HepG2 (cell line): ENCODE results near the gene CHMP6. TPM values are rescaled to one million over a fixed set of nuclear protein-coding genes. Genes with fewer than 3 reads are reported as not detected.

Experiments
- AGO2 ChIP-seq: fragments of 200-400 bp; formaldehyde crosslinking; optimal IDR thresholded peaks from 2 replicates; pipeline ENCODE3; 2017; ENCODE audit warnings: mild to moderate bottlenecking, low read depth, low read length, moderate library complexity
- ARNTL ChIP-seq: sonication (generic); formaldehyde crosslinking; IDR thresholded peaks from 2 replicates; pipeline ENCODE4 v1.4.0; 2020; ENCODE audit warnings: mild to moderate bottlenecking, missing genetic modification reagents
- HIVEP1 ChIP-seq: sonication (generic); formaldehyde crosslinking; IDR thresholded peaks from 2 replicates; pipeline ENCODE4 v1.4.0; 2020; ENCODE audit warnings: mild to moderate bottlenecking, missing genetic modification reagents
- HOXA9 ChIP-seq: sonication (generic); formaldehyde crosslinking; IDR thresholded peaks from 2 replicates; pipeline ENCODE4 v1.8.1; 2022; ENCODE audit warnings: missing genetic modification reagents, mild to moderate bottlenecking, moderate library complexity, borderline replicate concordance
- KLF12 ChIP-seq: sonication (generic); formaldehyde crosslinking; IDR thresholded peaks from 2 replicates; pipeline ENCODE4 v1.4.0; 2020; ENCODE audit warnings: missing genetic modification reagents, borderline replicate concordance
- MTA3 ChIP-seq: sonication (generic); formaldehyde crosslinking; IDR thresholded peaks from 2 replicates; pipeline ENCODE4 v1.4.0; 2020; ENCODE audit warnings: missing genetic modification reagents
- MXD4 ChIP-seq: IDR thresholded peaks from 2 replicates; pipeline ENCODE4 v1.6.1; 2016; ENCODE audit warnings: mild to moderate bottlenecking, missing biosample characterization, missing genetic modification reagents
- NBN ChIP-seq: fragments of 450-650 bp; conservative IDR thresholded peaks from 2 replicates; pipeline ENCODE4 v1.6.1; 2017
- NKX3-1 ChIP-seq: sonication (generic); formaldehyde crosslinking; IDR thresholded peaks from 2 replicates; pipeline ENCODE4 v1.5.0; 2020; ENCODE audit warnings: missing genetic modification reagents
- PHB2 ChIP-seq: fragments of 450-650 bp; IDR thresholded peaks from 2 replicates; pipeline ENCODE4 v1.6.1; 2018; ENCODE audit not compliant: partially characterized antibody
- PITX1 ChIP-seq: sonication (generic); formaldehyde crosslinking; IDR thresholded peaks from 2 replicates; pipeline ENCODE4 v1.5.1; 2020; ENCODE audit warnings: mild to moderate bottlenecking, missing genetic modification reagents
- SUZ12 ChIP-seq: fragments of 150-350 bp; IDR thresholded peaks from 2 replicates; pipeline ENCODE4 v1.6.1; 2014; ENCODE audit warnings: low read depth, low read length
- YY1 ChIP-seq: IDR thresholded peaks from 2 replicates; pipeline ENCODE4 v1.6.1; 2011; ENCODE audit warnings: low read length, low read depth, moderate library complexity, mild to moderate bottlenecking; ENCODE audit not compliant: insufficient read depth, insufficient replicate concordance
- ZBTB20 ChIP-seq: sonication (generic); formaldehyde crosslinking; IDR thresholded peaks from 2 replicates; pipeline ENCODE4 v1.8.1; 2023; ENCODE audit warnings: missing genetic modification reagents, low read depth, mild to moderate bottlenecking, borderline replicate concordance
- ZBTB8A ChIP-seq: sonication (generic); formaldehyde crosslinking; IDR thresholded peaks from 2 replicates; pipeline ENCODE4 v1.4.0; 2020; ENCODE audit warnings: mild to moderate bottlenecking, low read depth, missing genetic modification reagents, borderline replicate concordance
- ZNF563 ChIP-seq: sonication (generic); formaldehyde crosslinking; IDR thresholded peaks from 2 replicates; pipeline ENCODE4 v1.8.0; 2022; ENCODE audit warnings: mild to moderate bottlenecking, moderate library complexity, missing genetic modification reagents
- ZNF572 ChIP-seq: sonication (generic); formaldehyde crosslinking; IDR thresholded peaks from 2 replicates; pipeline ENCODE4 v1.5.1; 2020; ENCODE audit warnings: mild to moderate bottlenecking, missing genetic modification reagents
- ZNF773 ChIP-seq: sonication (generic); formaldehyde crosslinking; IDR thresholded peaks from 2 replicates; pipeline ENCODE4 v1.4.0; 2020; ENCODE audit warnings: missing genetic modification reagents, borderline replicate concordance
- polyA plus RNA-seq, 8 experiments: library from polyadenylated mRNA; depleted of rRNA in 3 of 8; stranded (reverse) in 7 of 8; unstranded in 1 of 8; fragments of >200 nt; fragmentation: Illumina TruSeq in 4 of 8; extraction: Trizol in 4 of 8; gene quantifications; 2 replicates each; pipeline versions ENCODE4 v1.2.1 to v1.2.3, GENCODE V29; 2011 to 2016; ENCODE audit warnings: low read depth in 4 of 8, missing spikeins in 1 of 8, mixed read lengths in 1 of 8; ENCODE audit not compliant: insufficient read depth in 1 of 8
- total RNA-seq, 5 experiments: library from RNA; depleted of rRNA; stranded (reverse); fragments of >200 nt; fragmentation: Illumina TruSeq; extraction: Trizol; gene quantifications; 2 replicates each; pipeline ENCODE4 v1.2.3, GENCODE V29; 2016; ENCODE audit warnings: low read depth in 1 of 5
- TF ChIP-seq, protein P1 (sequence below): sonication (generic); formaldehyde crosslinking; IDR thresholded peaks from 2 replicates; pipeline ENCODE4 v1.5.0; 2020; ENCODE audit warnings: missing genetic modification reagents
- TF ChIP-seq, protein P2 (sequence below): sonication (generic); formaldehyde crosslinking; IDR thresholded peaks from 2 replicates; pipeline ENCODE4 v1.9.0; 2021; ENCODE audit warnings: missing genetic modification reagents, borderline replicate concordance
- TF ChIP-seq, protein P3 (sequence below): sonication (generic); formaldehyde crosslinking; IDR thresholded peaks from 2 replicates; pipeline ENCODE4 v1.4.0; 2020; ENCODE audit warnings: mild to moderate bottlenecking, missing genetic modification reagents
- TF ChIP-seq, protein P4 (sequence below): sonication (generic); formaldehyde crosslinking; IDR thresholded peaks from 2 replicates; pipeline ENCODE4 v1.4.0; 2020; ENCODE audit warnings: missing genetic modification reagents; ENCODE audit errors: not compliant biosample characterization

Gene CHMP6
- total and polyA plus RNA-seq, 2 of the 13 experiments (the other 11 are each of a cell fraction or from before 2014, with no cell fraction given) = 11.1 to 24.2 TPM

DNA sequence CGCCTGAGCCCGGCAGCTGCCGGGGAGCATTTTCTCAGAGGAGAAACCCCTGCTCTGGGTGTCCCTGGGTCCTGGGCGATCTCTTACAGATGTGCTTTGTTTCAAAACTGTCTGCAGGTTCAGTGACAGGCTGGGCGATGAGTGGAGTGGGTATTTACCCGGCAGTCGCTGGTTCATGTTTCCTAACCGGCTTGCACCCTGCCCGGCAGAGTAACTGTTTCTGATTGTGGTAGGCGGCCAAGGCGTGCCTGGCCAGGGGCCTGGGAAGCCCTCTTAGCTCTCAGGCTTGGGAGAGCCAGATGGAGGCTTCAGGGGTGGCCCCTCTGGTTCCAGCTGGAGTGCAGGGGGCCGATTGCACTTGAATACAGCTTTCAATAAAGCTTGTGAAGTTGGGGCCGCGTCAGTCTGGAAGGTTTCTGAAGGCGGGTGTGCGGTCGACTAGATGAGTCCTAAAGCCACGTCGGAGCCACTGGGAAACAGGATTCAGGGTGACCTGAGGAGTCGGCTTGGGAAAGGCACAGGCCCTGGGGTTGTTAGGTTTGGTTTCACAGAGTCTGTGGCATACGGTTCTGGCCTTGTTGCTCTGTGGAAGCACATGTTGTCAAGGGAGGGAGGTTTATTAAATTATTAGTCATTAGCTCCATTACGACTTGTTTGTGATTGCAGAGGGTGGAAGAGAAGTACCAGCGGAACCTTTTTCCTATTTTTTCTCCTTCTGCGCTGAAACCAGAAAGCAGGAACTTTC is 44.7 kb downstream of the CHMP6 start (continued):
- TF ChIP-seq, protein P1, sequence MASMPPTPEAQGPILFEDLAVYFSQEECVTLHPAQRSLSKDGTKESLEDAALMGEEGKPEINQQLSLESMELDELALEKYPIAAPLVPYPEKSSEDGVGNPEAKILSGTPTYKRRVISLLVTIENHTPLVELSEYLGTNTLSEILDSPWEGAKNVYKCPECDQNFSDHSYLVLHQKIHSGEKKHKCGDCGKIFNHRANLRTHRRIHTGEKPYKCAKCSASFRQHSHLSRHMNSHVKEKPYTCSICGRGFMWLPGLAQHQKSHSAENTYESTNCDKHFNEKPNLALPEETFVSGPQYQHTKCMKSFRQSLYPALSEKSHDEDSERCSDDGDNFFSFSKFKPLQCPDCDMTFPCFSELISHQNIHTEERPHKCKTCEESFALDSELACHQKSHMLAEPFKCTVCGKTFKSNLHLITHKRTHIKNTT (CRISPR knock-in tag) = no peak
- no peak for TF ChIP-seq NBN
- TF ChIP-seq MTA3 (CRISPR knock-in tag) = no peak
- TF ChIP-seq PHB2 = no peak
- TF ChIP-seq MXD4 (CRISPR knock-in tag) = 0 out of 2 replicates have a peak, but pooled peaks have one; percentile 7
- no peak for TF ChIP-seq ZNF773 (CRISPR knock-in tag)
- TF ChIP-seq AGO2 = no peak
- no peak for TF ChIP-seq HOXA9 (CRISPR knock-in tag)
- no peak for TF ChIP-seq ZNF572 (CRISPR knock-in tag)
- TF ChIP-seq SUZ12 = no peak
- TF ChIP-seq, protein P2, sequence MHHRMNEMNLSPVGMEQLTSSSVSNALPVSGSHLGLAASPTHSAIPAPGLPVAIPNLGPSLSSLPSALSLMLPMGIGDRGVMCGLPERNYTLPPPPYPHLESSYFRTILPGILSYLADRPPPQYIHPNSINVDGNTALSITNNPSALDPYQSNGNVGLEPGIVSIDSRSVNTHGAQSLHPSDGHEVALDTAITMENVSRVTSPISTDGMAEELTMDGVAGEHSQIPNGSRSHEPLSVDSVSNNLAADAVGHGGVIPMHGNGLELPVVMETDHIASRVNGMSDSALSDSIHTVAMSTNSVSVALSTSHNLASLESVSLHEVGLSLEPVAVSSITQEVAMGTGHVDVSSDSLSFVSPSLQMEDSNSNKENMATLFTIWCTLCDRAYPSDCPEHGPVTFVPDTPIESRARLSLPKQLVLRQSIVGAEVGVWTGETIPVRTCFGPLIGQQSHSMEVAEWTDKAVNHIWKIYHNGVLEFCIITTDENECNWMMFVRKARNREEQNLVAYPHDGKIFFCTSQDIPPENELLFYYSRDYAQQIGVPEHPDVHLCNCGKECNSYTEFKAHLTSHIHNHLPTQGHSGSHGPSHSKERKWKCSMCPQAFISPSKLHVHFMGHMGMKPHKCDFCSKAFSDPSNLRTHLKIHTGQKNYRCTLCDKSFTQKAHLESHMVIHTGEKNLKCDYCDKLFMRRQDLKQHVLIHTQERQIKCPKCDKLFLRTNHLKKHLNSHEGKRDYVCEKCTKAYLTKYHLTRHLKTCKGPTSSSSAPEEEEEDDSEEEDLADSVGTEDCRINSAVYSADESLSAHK = no peak
- TF ChIP-seq, protein P3, sequence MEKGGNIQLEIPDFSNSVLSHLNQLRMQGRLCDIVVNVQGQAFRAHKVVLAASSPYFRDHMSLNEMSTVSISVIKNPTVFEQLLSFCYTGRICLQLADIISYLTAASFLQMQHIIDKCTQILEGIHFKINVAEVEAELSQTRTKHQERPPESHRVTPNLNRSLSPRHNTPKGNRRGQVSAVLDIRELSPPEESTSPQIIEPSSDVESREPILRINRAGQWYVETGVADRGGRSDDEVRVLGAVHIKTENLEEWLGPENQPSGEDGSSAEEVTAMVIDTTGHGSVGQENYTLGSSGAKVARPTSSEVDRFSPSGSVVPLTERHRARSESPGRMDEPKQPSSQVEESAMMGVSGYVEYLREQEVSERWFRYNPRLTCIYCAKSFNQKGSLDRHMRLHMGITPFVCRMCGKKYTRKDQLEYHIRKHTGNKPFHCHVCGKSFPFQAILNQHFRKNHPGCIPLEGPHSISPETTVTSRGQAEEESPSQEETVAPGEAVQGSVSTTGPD = no peak
- 0 out of 2 replicates have a peak, but pooled peaks have one; percentile 44 for TF ChIP-seq ZBTB20 (CRISPR knock-in tag)
- TF ChIP-seq KLF12 (CRISPR knock-in tag) = no peak
- no peak for TF ChIP-seq ZNF563 (CRISPR knock-in tag)
- no peak for TF ChIP-seq PITX1 (CRISPR knock-in tag)
- TF ChIP-seq, protein P4, sequence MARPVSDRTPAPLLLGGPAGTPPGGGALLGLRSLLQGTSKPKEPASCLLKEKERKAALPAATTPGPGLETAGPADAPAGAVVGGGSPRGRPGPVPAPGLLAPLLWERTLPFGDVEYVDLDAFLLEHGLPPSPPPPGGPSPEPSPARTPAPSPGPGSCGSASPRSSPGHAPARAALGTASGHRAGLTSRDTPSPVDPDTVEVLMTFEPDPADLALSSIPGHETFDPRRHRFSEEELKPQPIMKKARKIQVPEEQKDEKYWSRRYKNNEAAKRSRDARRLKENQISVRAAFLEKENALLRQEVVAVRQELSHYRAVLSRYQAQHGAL (CRISPR knock-in tag) = no peak
- TF ChIP-seq ARNTL = no peak
- no peak for TF ChIP-seq YY1
- TF ChIP-seq NKX3-1 (CRISPR knock-in tag) = no peak
- TF ChIP-seq HIVEP1 (CRISPR knock-in tag) = no peak
- TF ChIP-seq ZBTB8A = no peak
